B cell (primary cell): ENCODE results near the gene CKMT2. TPM values are rescaled to one million over a fixed set of nuclear protein-coding genes. Genes with fewer than 3 reads are reported as not detected.

Experiments
- ATAC-seq: fragments of 200-7000 bp; cut with Tn5 transposase; one replicate; pipeline ENCODE4 v1.10.0; 2021; ENCODE audit warnings: low read depth, mild to moderate bottlenecking, moderate number of reproducible peaks, moderate library complexity
- CTCF ChIA-PET: fragments of 350-600 bp; sonication (Branson Sonifier 250); formaldehyde crosslinking; loops from one replicate; lab custom pipeline; 2021; ENCODE audit warnings: antibody characterized with exemption, inconsistent platforms; lab: Charles Lee
- POLR2A ChIA-PET: fragments of 350-600 bp; sonication (Branson Sonifier 250); formaldehyde crosslinking; loops from one replicate; lab custom pipeline; 2021; ENCODE audit warnings: antibody characterized with exemption; lab: Charles Lee
- DNase-seq: peaks from one replicate; pipeline ENCODE4 v3.0.0; 2013
- H2AFZ ChIP-seq: 2 replicates; pipeline ENCODE4 v1.6.1; 2012; ENCODE audit warnings: mild to moderate bottlenecking, low read depth, low read length; ENCODE audit not compliant: insufficient read depth, poor library complexity, severe bottlenecking
- H3K27ac ChIP-seq, 2 donors: 1 replicate in 1 of 2; 2 replicates in 1 of 2; pipeline ENCODE4 v1.5.1; 2012 to 2013; ENCODE audit warnings: low read length in 2 of 2, mild to moderate bottlenecking in 2 of 2, moderate library complexity in 1 of 2
- H3K27me3 ChIP-seq, 4 experiments: fragments of 200-600 bp in 1 of 4; sonication (generic) in 1 of 4; replicated peaks in 1 of 4; 1 replicate in 2 of 4; 2 replicates in 2 of 4; pipeline versions ENCODE4 v1.6.1 to v1.7.0; 2013 to 2016; ENCODE audit warnings: low read length in 3 of 4, mild to moderate bottlenecking in 2 of 4, mixed read lengths in 1 of 4, moderate library complexity in 1 of 4; ENCODE audit not compliant: insufficient read depth in 4 of 4, control insufficient read depth in 3 of 4; ENCODE audit errors: control extremely low read depth in 1 of 4
- H3K36me3 ChIP-seq, 2 experiments: replicated peaks in 1 of 2; 1 replicate in 1 of 2; 2 replicates in 1 of 2; pipeline versions ENCODE4 v1.6.1 to v1.7.1; 2013; ENCODE audit warnings: low read length in 1 of 2; ENCODE audit not compliant: insufficient read depth in 2 of 2, control insufficient read depth in 1 of 2; ENCODE audit errors: control extremely low read depth in 1 of 2, extremely low read depth in 1 of 2
- H3K4me1 ChIP-seq, 2 donors: fragments of 200-600 bp in 1 of 2; sonication (generic) in 1 of 2; 1 replicate in 1 of 2; 2 replicates in 1 of 2; pipeline versions ENCODE4 v1.5.1 to v1.6.1; 2013 to 2017; ENCODE audit warnings: low read length in 2 of 2; ENCODE audit not compliant: control insufficient read depth in 2 of 2, insufficient read depth in 2 of 2
- H3K4me2 ChIP-seq: replicated peaks from 2 replicates; pipeline ENCODE3; 2012; ENCODE audit warnings: mild to moderate bottlenecking, low read depth, low read length; ENCODE audit not compliant: poor library complexity, severe bottlenecking
- H3K4me3 ChIP-seq, 5 experiments: fragments of 200-600 bp in 1 of 5; sonication (generic) in 1 of 5; 1 replicate in 3 of 5; 2 replicates in 2 of 5; pipeline versions ENCODE4 v1.5.1 to v1.7.0; 2011 to 2016; ENCODE audit warnings: low read length in 4 of 5, mild to moderate bottlenecking in 4 of 5, low read depth in 2 of 5, control low read depth in 1 of 5, moderate library complexity in 1 of 5; ENCODE audit not compliant: insufficient read depth in 1 of 5; ENCODE audit errors: control extremely low read depth in 1 of 5, extremely low read depth in 1 of 5
- H3K79me2 ChIP-seq: fragments of 200-600 bp; sonication (generic); one replicate; pipeline ENCODE4 v1.6.0; 2016; ENCODE audit warnings: low read length; ENCODE audit not compliant: control insufficient read depth, insufficient read depth
- H3K9ac ChIP-seq: fragments of 200-600 bp; sonication (generic); 2 replicates; pipeline ENCODE4 v1.6.1; 2017; ENCODE audit warnings: mild to moderate bottlenecking, low read length, moderate library complexity
- H3K9me3 ChIP-seq, 3 donors: one replicate each; pipeline versions ENCODE4 v1.6.1 to v1.7.1; 2013; ENCODE audit warnings: low read length in 2 of 3; ENCODE audit not compliant: control insufficient read depth in 2 of 3, insufficient read depth in 1 of 3; ENCODE audit errors: control extremely low read depth in 1 of 3
- H4K20me1 ChIP-seq: 2 replicates; pipeline ENCODE4 v1.6.0; 2012; ENCODE audit warnings: mild to moderate bottlenecking, low read length; ENCODE audit not compliant: insufficient read depth, control insufficient read depth, poor library complexity, severe bottlenecking
- H3K27ac Mint-ChIP-seq: one replicate; pipeline ENCODE4 v1.8.0; 2021; ENCODE audit warnings: mixed read lengths
- H3K27me3 Mint-ChIP-seq: one replicate; pipeline ENCODE4 v1.8.0; 2021; ENCODE audit warnings: mixed read lengths
- H3K4me1 Mint-ChIP-seq: one replicate; pipeline ENCODE4 v1.8.0; 2021; ENCODE audit warnings: mixed read lengths
- H3K4me3 Mint-ChIP-seq: one replicate; pipeline ENCODE4 v1.8.0; 2021; ENCODE audit warnings: mixed read lengths
- H3K9me3 Mint-ChIP-seq: one replicate; pipeline ENCODE4 v1.8.0; 2022; ENCODE audit warnings: mixed read lengths; ENCODE audit not compliant: insufficient read depth
- EZH2 ChIP-seq: IDR thresholded peaks from 2 replicates; pipeline ENCODE4 v1.6.1; 2012; ENCODE audit warnings: borderline replicate concordance, low read depth, mild to moderate bottlenecking, moderate library complexity, low read length; ENCODE audit not compliant: insufficient read depth, poor library complexity, severe bottlenecking
- WGBS: methylation state at CpG from one replicate; pipeline ENCODE4 v1.1.5; 2013; ENCODE audit warnings: missing lambda C conversion rate; ENCODE audit not compliant: insufficient coverage; 5-methylcytosine and 5-hydroxymethylcytosine counted together
- intact Hi-C: fragments of 100-400 bp; cut with micrococcal nuclease; formaldehyde crosslinking; loops from one replicate; pipeline ENCODE4 v1.10.0; 2022
- polyA plus RNA-seq: library from polyadenylated mRNA; depleted of rRNA; stranded (reverse); fragments of >200 nt; gene quantifications from 2 replicates; pipeline ENCODE4 v1.2.3, GENCODE V29; 2012
- total RNA-seq, 2 donors: library from RNA; stranded (reverse); fragments of 120-200 nt in 1 of 2; gene quantifications; 1 replicate in 1 of 2; 2 replicates in 1 of 2; pipeline versions ENCODE4 v1.2.3 to v1.2.4, GENCODE V29; 2013 to 2022
- TF ChIP-seq, protein P1 (sequence below): fragments of 200-600 bp; IDR thresholded peaks from one replicate; pipeline ENCODE4 v1.8.0; 2022; ENCODE audit warnings: antibody characterized with exemption, mild to moderate bottlenecking

The CKMT2 gene
- total and polyA plus RNA-seq, 2 donors (not counting 1 experiment from before 2014, with no cell fraction given): not detected

DNA sequence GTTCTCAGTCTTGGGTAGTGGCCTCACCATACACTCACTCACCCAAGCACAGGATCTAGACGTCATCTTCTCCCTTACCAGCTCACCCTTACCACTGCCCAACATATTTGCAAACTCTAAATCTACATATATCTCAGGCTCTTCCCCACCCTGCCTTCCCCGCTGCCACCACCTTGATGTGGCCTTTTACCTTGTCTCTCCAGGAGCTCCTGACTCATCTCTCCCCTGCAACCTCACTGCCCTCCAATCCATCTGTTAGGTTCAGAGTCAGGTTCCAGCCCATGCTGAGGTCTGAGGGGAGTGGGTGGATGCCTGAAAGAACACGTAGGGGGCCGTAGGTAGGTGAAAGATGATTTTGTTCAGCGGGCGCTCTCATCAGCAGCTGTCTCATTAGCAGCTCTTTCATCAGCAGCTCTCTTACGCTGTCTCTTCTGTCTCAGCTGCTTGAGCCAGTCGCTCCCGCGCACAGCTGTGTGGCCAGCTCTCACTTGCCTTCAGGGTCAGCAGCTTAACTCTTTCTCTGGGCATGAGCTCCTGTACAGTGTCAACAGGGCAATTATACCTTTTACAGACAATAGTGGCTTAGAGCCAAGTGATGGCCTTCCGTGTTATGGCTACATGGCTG is 23.1 kb upstream of the CKMT2 start:
- Mint-ChIP-seq H3K4me3 (no peak overlapping the region), H3K27ac (no peak overlapping the region), H3K9me3 (no peaks in the 10 kb centered on the region), H3K27me3 (peaks cover 5% of the 10 kb centered on the region), H3K4me1 (peaks cover 5% of the 10 kb centered on the region)
- DNase-seq: no peak
- H3K9ac ChIP-seq: no peak overlapping the region
- ChIA-PET CTCF (interaction anchor here (1.2 kb wide), 1 partner anchor 9 kb away, joined by 4 read pairs; no protein-coding TSS in a partner anchor), POLR2A (no interaction called here)
- no peak overlapping the region for H3K27ac ChIP-seq
- H3K4me2 ChIP-seq: no peak overlapping the region
- no peaks in the 10 kb centered on the region for H3K36me3 ChIP-seq
- no peak overlapping the region for H3K4me3 ChIP-seq
- H4K20me1 ChIP-seq: no peaks in the 10 kb centered on the region
- no peak overlapping the region for H2AFZ ChIP-seq
- WGBS: 93% methylated on average over 11 of the region's 11 CpGs
- no peaks in the 10 kb centered on the region for H3K79me2 ChIP-seq
- H3K4me1 ChIP-seq: no peaks in the 10 kb centered on the region
- intact Hi-C loops: no loop called here
- no peak for ATAC-seq
- TF ChIP-seq, protein P1, sequence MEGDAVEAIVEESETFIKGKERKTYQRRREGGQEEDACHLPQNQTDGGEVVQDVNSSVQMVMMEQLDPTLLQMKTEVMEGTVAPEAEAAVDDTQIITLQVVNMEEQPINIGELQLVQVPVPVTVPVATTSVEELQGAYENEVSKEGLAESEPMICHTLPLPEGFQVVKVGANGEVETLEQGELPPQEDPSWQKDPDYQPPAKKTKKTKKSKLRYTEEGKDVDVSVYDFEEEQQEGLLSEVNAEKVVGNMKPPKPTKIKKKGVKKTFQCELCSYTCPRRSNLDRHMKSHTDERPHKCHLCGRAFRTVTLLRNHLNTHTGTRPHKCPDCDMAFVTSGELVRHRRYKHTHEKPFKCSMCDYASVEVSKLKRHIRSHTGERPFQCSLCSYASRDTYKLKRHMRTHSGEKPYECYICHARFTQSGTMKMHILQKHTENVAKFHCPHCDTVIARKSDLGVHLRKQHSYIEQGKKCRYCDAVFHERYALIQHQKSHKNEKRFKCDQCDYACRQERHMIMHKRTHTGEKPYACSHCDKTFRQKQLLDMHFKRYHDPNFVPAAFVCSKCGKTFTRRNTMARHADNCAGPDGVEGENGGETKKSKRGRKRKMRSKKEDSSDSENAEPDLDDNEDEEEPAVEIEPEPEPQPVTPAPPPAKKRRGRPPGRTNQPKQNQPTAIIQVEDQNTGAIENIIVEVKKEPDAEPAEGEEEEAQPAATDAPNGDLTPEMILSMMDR: no peak
- no peak for TF ChIP-seq EZH2
- H3K27me3 ChIP-seq: no peaks in the 10 kb centered on the region
- H3K9me3 ChIP-seq: no peaks in the 10 kb centered on the region

DNA sequence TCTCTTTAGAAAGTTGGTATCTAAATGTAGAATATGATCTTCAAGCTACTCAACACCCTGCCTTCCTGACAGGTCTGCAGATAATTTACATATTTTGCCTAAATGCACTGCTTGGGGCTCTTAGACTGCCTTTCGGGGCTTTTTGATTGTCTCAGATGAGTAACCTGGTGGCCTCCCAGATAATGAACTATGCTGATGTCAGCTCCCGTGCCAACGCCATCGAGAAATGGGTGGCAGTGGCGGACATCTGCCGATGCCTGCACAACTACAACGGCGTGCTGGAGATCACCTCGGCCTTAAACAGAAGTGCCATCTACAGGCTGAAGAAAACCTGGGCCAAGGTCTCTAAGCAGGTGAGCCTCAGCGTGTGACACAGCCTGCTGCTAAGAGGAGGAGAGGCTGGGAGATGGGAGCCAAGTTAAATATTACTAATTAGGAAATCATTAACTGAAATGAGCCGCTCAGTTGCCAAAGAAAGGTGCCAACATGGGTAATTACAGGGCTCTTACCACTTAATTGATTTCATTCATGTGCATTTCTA is 20.8 kb upstream of the CKMT2 start:
- no peaks in the 10 kb centered on the region for H3K9me3 Mint-ChIP-seq
- peaks cover 5% of the 10 kb centered on the region for H3K4me1 Mint-ChIP-seq
- ChIA-PET POLR2A (no interaction called here), CTCF (no interaction called here)
- H3K4me3 Mint-ChIP-seq: peak overlapping the region; percentile 48
- H3K4me3 ChIP-seq: no peak overlapping the region
- H3K9ac ChIP-seq: no peak overlapping the region
- H3K27me3 ChIP-seq: no peaks in the 10 kb centered on the region
- ATAC-seq (peak; percentile 76), DNase-seq (peak; percentile 38)
- no peak overlapping the region for H3K27ac ChIP-seq
- intact Hi-C loops: no loop called here
- no peak for TF ChIP-seq EZH2
- TF ChIP-seq, protein P1: no peak
- H3K9me3 ChIP-seq: no peaks in the 10 kb centered on the region
- no peak overlapping the region for H3K27ac Mint-ChIP-seq
- peak overlapping the region; percentile 52 for H2AFZ ChIP-seq
- H3K27me3 Mint-ChIP-seq: peaks cover 5% of the 10 kb centered on the region
- no peaks in the 10 kb centered on the region for H3K4me1 ChIP-seq
- no peaks in the 10 kb centered on the region for H3K36me3 ChIP-seq
- H4K20me1 ChIP-seq: no peaks in the 10 kb centered on the region
- 84% methylated on average over 9 of the region's 11 CpGs for WGBS
- peak overlapping the region; percentile 12 for H3K4me2 ChIP-seq
- no peaks in the 10 kb centered on the region for H3K79me2 ChIP-seq
